Measurements from ENCODE around the gene KLHL29.

DNA sequence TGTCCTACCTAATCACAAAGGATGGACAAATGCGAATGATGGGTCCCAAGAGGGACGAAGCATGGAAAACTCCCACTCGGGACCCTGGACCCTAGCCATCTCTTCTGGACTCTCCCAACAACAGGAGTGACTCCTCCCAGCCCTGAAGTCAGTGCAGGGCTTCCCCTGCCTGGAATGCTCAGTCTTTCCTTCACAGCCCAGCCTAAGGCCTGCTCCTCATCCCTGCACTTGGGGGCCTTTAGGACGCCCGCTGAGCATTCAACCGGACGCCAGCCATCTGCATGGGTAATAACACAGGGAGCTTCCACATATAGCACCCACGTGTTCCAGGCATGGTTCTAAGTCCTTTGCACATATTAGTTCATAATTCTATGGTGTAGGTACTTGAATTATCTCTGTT, 237.5 kb downstream of the KLHL29 start:
- TF ChIP-seq, protein P1, sequence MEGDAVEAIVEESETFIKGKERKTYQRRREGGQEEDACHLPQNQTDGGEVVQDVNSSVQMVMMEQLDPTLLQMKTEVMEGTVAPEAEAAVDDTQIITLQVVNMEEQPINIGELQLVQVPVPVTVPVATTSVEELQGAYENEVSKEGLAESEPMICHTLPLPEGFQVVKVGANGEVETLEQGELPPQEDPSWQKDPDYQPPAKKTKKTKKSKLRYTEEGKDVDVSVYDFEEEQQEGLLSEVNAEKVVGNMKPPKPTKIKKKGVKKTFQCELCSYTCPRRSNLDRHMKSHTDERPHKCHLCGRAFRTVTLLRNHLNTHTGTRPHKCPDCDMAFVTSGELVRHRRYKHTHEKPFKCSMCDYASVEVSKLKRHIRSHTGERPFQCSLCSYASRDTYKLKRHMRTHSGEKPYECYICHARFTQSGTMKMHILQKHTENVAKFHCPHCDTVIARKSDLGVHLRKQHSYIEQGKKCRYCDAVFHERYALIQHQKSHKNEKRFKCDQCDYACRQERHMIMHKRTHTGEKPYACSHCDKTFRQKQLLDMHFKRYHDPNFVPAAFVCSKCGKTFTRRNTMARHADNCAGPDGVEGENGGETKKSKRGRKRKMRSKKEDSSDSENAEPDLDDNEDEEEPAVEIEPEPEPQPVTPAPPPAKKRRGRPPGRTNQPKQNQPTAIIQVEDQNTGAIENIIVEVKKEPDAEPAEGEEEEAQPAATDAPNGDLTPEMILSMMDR (IDR thresholded peaks at IDR 0.05; ENCODE audit: insufficient read depth, low read length): no peak
- TF ChIP-seq, protein P2, sequence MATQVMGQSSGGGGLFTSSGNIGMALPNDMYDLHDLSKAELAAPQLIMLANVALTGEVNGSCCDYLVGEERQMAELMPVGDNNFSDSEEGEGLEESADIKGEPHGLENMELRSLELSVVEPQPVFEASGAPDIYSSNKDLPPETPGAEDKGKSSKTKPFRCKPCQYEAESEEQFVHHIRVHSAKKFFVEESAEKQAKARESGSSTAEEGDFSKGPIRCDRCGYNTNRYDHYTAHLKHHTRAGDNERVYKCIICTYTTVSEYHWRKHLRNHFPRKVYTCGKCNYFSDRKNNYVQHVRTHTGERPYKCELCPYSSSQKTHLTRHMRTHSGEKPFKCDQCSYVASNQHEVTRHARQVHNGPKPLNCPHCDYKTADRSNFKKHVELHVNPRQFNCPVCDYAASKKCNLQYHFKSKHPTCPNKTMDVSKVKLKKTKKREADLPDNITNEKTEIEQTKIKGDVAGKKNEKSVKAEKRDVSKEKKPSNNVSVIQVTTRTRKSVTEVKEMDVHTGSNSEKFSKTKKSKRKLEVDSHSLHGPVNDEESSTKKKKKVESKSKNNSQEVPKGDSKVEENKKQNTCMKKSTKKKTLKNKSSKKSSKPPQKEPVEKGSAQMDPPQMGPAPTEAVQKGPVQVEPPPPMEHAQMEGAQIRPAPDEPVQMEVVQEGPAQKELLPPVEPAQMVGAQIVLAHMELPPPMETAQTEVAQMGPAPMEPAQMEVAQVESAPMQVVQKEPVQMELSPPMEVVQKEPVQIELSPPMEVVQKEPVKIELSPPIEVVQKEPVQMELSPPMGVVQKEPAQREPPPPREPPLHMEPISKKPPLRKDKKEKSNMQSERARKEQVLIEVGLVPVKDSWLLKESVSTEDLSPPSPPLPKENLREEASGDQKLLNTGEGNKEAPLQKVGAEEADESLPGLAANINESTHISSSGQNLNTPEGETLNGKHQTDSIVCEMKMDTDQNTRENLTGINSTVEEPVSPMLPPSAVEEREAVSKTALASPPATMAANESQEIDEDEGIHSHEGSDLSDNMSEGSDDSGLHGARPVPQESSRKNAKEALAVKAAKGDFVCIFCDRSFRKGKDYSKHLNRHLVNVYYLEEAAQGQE (IDR thresholded peaks at IDR 0.05; ENCODE audit: insufficient replicate concordance, low read depth): no peak
- no peak for TF ChIP-seq POLR2AphosphoS5 (IDR thresholded peaks at IDR 0.05; ENCODE audit: low read depth)

All from HL-60 (cell line).